ENCODE data around the gene BCAS4.

BCAS4 gene

DNA sequence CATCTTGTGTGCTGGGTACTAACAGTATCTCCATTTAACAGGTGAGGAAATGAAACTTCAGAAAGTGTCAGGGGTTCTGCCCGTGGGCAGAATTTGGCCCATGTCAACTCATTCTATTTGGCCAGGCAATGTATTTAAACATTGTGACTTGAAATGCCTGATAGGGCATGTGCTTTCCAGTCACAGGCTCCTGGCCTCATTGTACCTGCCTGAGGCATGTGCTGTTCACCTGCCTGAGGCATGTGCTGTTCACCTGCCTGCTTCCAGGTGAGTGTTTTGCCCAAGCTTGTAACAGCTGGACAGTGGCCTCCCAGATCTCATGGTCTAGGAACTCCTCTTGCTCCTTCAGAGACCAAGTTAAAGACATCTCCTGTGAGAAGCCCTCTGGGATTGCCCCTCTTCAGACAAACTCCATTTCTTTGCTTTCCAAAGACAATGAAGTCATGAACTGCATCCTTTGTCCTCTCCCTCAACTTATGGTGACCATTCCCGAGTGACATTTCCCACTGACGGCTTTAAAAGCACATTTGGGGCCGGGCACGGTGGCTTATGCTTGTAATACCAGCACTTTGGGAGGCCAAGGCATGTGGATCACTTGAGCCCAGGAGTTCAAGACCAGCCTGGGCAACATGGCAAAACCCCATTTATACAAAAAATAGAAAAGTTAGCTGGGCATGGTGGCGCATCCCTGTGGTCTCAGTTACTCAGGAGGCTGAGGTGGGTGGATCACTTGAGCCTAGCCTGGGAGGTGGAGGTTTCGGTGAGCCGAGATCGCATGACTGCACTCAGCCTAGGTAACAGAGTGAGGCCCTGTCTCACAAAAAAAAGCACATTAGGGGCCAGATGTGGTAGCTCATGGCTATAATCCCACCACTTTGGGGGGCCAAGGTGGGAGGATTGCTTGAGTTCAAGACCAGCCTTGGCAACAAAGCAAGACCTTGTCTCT lies 48.7 kb downstream of the BCAS4 start:
- DNase-seq = no peak
- TF ChIP-seq POLR2A (IDR thresholded peaks at IDR 0.05; ENCODE audit: low read length) (no peak), GATA1 (IDR thresholded peaks at IDR 0.05; ENCODE audit: low read depth, low read length) (no peak)

DNA sequence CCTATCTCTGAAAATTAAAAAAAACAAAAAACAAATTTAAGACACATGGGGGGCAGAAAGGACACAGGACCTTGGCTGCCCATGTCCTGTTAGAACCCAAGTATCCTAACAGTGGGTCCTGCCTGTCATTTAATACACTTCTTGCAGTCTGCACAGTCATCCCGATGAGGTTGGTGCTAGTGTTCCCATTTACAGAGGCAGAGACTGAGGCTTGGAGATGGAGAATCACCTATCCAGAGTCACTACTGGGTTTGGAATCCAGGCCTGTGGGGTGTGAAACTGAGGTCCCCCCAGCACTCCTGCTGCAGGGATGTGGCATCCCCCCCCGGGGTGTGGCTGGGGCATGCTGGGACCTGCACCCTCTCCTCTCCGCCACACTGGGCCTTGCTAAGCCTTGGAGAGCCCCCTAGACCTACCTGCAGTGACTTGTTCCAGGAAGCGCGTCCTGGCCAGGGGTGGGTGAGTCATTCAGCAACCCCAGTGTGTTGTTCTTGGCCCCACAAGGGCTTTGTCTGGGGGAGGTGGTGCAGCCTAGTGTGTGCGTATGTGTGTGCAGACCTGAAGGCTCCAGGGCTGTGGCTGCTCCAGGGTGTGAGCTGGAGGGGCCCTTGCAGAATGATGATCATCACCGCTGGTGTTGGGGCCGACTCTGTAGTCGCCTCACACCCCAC lies 49.7 kb downstream of the BCAS4 start:
- no peak for DNase-seq
- no peak for TF ChIP-seq GATA1 (IDR thresholded peaks at IDR 0.05; ENCODE audit: low read depth, low read length)
- TF ChIP-seq POLR2A (IDR thresholded peaks at IDR 0.05; ENCODE audit: low read length) = no peak

DNA sequence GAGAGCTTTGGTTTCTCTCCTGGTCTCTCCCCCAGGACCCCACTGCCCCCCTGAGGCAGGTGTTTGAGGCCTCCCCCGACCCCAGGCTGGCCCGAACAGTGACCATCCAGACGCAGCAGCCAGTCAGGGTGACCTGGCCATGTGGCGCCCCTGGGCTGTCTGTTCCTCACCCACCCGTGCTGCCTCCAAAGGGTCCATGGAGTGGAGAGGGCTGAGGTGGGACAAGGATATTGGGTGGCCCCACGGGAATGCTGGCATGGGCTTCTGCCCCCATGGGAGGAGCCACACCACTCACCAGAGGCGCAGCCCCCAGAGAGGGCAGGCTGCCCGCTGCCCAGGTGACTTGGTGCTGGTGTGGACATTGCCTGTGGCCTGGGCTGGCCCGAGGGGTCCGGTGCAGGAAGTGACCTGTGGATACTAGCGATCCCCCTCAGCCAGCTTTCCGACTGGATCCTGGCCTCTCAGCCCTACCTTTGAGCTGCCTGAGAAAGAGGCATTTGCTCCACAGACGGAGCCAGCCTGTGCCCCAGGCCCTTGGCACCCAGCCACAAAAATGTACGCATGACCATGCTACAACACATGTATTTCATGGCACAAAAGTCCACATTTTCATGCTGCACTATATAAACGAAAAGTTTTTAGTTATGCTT lies 50.8 kb downstream of the BCAS4 start:
- TF ChIP-seq GATA1 (IDR thresholded peaks at IDR 0.05; ENCODE audit: low read depth, low read length) = no peak
- TF ChIP-seq POLR2A (IDR thresholded peaks at IDR 0.05; ENCODE audit: low read length) = no peak
- DNase-seq = no peak

DNA sequence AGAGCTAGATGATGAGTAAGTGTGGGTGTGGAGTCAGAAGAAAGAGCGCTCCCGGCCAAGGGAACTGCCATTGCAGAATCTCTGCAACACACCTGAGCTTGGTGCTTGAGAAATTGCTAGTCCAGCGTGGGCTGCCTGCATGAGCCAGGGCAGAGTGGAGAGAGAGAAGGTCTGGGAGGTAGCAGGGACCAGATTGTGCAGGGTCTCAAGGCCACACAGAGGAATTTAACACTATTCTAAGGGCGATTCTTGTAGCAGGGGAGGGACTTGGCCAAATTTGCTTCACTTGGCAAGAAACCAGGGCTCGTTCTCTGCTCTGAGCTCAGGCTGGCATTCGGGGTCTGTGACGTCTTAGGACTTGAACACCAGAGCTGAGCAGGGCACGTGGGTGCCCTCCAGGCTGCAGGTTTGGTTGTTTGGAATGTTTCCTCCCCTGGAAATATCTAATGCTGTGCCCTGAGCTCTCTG lies 53.5 kb downstream of the BCAS4 start:
- no peak for DNase-seq

DNA sequence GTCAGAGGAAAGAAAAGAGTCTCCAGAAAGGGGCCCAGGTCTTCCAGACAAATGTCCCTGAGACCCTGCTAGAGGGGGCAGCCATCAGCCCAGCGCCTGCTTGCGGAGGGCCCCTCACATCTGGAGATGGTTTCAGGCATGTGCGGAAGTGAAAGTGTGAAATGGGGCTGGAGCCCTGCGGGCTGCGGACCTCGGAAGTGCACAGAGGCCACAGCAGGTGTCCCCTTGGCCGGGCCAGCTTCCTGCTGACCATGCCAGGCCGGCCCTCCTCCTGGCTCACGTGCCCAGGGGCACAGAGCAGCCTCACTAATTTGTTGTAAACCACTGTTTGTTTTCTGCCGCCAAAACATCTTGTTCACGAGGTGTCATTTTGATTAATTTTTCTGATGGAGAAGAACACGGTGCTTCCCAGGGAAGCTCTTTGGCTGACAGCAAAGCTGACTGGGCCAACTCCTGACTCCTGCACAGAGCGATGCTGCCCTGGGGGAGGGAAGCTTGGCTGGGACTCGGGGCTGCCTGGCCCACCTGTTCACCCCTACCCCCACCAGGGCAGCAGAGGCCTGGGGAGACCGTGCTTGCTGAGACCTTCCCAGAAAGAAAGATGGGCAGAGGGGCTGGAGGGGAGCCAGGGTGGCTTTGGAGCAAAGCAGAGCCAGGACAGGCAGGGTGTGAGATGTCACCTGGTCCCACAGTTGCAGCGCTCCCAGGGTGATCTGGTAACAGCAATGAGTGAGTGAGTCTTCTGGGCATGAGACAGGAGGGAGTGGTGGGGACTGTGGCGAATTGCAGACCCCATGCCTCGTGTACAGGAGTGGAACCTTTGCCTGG lies 54.2 kb downstream of the BCAS4 start:
- DNase-seq = no peak
- no peak for TF ChIP-seq GATA1 (IDR thresholded peaks at IDR 0.05; ENCODE audit: low read depth, low read length)
- TF ChIP-seq POLR2A (IDR thresholded peaks at IDR 0.05; ENCODE audit: low read length) = no peak

More for the DNA sequence above, 53.5 kb downstream of the BCAS4 start:
- TF ChIP-seq GATA1 (IDR thresholded peaks at IDR 0.05; ENCODE audit: low read depth, low read length) = no peak
- TF ChIP-seq POLR2A (IDR thresholded peaks at IDR 0.05; ENCODE audit: low read length) = no peak

DNA sequence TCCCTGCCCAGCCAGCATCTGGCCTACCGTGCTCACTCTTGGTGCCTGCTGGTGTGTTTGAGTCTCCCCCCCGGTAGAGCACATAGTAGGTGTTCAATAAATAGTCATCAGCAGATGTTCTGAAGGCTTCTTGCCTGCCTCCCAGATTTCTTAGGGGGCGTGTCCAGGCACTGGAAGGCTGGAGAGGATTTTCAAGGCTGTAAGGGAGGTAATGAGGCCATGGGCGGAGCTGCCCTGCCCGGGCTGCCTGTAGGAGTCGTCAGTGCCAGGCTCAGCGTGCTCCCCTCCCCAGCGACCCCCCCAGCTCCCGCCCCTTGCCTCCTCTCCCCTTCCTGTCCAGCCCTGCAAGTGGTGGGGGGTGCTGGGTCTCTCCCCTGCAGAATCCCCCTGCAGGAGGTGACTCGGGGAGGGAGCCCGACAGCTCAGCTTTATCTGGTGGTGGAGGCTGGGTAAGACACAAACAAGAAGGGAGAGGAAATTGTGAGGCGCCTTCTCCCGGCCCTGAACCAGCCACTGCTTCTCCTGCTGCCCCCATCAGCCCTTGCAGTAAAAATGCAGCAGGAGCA lies 55.9 kb downstream of the BCAS4 start:
- DNase-seq = no peak
- TF ChIP-seq POLR2A (IDR thresholded peaks at IDR 0.05; ENCODE audit: low read length) = no peak
- TF ChIP-seq GATA1 (IDR thresholded peaks at IDR 0.05; ENCODE audit: low read depth, low read length) = no peak

DNA sequence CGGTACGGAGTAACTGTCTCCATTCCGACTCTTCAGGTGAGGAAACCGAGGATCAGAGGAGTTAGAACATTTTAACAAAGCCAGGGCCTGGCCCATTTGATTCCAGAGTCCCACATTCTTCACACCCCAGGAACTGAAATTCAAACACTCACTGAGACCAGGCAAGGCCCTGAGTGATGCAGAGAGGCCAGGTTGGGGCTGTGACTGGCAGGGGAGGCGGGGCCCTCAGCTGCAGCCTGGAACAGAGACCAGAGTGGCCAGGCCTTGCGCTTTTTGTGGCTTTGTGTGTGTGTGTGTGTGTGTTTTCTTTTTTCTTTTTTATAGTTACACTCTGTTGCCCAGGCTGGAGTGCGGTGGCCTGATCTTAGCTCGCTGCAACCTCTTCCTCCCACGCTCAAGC lies 57.2 kb downstream of the BCAS4 start:
- DNase-seq = no peak
- TF ChIP-seq GATA1 (IDR thresholded peaks at IDR 0.05; ENCODE audit: low read depth, low read length) = no peak
- no peak for TF ChIP-seq POLR2A (IDR thresholded peaks at IDR 0.05; ENCODE audit: low read length)

DNA sequence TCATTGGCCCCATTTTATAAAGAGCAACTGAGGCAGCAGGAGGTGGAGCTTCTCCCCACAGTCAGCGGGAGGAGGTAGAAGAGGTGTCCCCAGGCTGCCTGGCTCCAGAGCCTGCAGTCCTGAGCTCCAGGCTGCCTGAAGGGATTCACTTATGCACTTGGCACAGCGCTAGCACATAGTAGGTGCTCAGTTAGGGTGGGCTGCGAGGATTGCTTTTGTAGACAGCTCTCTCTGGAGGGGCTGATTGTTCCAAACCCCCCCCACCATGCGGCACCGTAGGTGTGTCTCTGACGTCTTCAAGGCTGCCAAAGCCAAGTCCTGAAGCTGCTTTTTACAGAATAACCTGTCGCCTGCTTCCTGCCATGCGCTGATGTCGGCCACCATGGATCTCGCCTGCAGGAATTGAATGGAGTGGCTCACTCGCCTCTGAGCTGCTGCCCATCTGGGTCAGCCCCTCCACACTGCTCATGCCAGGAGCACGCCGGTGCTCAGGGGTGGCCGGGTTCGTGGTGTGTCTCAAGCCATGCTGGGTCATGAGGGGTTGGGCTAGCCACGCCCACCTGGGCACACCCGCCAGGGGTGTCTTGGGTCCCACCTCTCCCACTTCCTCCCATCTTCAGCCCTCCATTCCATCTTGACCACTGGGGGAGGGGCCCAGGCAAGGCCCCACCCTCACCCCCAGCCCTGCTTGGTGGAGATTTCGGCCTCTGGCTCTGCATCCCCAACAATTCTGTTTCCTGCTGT lies 59.8 kb downstream of the BCAS4 start:
- no peak for DNase-seq
- TF ChIP-seq POLR2A (IDR thresholded peaks at IDR 0.05; ENCODE audit: low read length) (no peak), GATA1 (IDR thresholded peaks at IDR 0.05; ENCODE audit: low read depth, low read length) (no peak)

DNA sequence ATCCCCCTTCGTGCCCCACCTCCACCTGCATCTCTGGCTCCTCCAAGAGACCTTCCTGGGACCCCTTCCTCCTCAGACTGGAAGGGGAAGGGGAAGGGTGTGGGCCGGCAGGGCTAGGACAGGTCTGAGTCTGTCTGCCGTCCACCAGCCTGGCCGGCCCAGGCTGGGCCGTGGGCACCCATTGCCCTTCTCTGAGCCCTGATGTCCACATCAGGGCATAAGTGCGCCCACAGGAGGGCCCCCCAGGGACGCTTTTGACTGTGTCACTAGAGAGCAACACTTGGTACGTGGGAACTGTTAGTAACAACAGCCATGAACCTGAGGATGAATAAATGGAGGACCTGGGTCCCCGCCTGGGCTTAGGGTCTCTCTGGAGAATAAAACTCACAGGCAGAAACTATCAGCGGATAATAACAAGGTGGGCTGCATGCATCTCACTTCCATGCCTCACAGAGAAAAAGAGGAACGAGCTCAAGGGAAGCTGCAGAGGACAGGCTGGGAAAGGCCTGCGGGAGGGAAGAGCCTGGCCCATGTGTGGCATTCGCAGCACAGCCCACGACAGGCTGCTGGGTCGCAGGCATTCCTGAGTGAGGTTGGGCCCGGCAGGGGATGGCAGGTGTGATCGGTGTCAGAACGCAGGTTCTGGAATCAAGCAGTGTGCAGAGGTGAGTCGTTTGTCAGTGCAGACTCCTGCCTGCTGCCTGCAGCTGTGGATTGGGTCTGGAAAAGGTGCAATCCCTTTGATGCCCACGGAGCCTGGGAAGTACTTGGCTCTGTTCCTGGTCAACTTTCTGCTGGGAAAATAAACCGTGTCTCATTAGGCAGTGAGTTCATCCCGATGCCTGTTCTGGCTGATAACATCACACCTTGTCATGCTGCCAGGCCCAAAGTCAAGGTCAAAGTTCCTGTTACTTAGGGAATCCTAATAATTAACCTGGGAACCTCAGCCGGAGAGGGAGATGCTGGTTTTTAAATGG lies 60.9 kb downstream of the BCAS4 start:
- no peak for DNase-seq
- TF ChIP-seq POLR2A (IDR thresholded peaks at IDR 0.05; ENCODE audit: low read length) = no peak
- no peak for TF ChIP-seq GATA1 (IDR thresholded peaks at IDR 0.05; ENCODE audit: low read depth, low read length)

DNA sequence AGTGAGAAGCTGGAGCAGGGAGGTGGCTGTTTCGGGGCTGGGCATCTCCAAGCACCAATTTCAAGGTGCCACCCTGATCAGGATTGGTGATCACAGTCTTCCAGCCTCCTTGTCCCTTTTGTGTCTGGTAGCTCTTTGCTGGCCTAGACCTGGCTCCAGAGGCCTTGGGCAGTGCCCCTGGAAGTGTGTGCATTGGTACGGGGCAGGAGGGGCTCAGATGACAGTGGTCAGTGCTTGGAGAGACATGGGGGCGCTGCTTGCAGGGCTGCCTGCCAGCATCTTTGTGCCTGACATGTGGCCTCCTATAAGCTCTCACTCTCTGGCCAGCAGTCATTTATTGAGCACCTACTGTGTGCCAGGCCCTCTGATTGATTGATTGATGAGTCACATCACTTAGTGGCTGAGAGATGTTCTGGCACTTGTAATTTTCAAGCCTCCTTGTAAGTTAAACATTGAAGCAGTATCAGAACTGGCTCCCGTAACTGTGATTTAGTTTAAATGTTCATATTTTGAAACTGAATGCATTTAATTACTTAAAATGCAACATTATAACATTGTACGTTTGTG lies 61.7 kb downstream of the BCAS4 start:
- DNase-seq = no peak
- no peak for TF ChIP-seq POLR2A (IDR thresholded peaks at IDR 0.05; ENCODE audit: low read length)
- TF ChIP-seq GATA1 (IDR thresholded peaks at IDR 0.05; ENCODE audit: low read depth, low read length) = no peak

DNA sequence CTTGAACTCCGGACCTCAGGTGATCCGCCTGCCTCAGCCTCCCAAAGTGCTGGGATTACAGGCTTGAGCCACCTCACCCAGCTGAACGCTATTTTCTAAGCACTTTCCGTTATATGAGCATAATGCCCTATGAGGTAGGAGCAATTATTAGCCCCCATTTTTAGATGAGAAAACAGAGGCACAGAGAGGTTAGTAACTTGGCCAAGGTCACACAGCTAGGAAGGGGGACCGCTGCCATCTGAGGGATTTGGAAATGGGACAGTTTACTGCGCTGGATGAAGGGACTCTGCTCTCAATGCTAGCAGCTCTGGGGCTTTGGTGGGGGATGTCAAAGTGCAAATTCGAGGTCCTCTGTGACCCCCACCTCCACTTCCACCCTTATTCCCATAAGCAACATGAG lies 62.5 kb downstream of the BCAS4 start:
- DNase-seq = no peak
- TF ChIP-seq POLR2A (IDR thresholded peaks at IDR 0.05; ENCODE audit: low read length) (no peak), GATA1 (IDR thresholded peaks at IDR 0.05; ENCODE audit: low read depth, low read length) (no peak)
